Gastrocnemius medialis (tissue), 4 donors: ENCODE measurements around the gene ATG5.

ENCODE experiments used
- POLR2A ChIP-seq, 2 donors: fragments of 450-650 bp; IDR thresholded peaks; one replicate each; pipeline ENCODE4 v1.6.1; 2017; ENCODE audit warnings: antibody characterized with exemption in 2 of 2, mild to moderate bottlenecking in 2 of 2, moderate library complexity in 2 of 2
- TF ChIP-seq, protein P1 (sequence below), 5 experiments: fragments of 450-650 bp in 3 of 5; fragments of 200-600 bp in 2 of 5; sonication (generic) in 2 of 5; IDR thresholded peaks in 4 of 5; conservative IDR thresholded peaks in 1 of 5; 1 replicate in 4 of 5; 2 replicates in 1 of 5; pipeline ENCODE4 v1.5.1; 2016 to 2019; ENCODE audit warnings: antibody characterized with exemption in 5 of 5, mild to moderate bottlenecking in 3 of 5, moderate library complexity in 3 of 5

DNA sequence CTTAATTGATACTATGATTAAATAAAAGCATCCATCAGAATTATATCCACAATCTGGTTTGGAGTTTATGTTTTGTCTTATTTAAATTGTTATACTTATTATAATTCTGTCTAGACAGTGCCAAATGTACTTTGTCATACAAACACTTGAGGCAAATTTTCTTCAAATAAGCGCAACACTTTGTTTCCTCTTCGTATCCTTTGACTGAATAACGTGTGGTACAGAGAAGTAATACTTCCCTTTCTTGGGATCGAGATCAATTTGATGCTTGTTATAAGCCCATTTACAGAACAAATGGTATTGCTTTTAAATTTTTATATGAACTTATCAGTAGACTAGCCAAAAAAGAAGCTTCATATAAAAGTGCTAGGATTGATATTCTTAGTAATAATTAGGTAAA, 111.0 kb downstream of the ATG5 start:
- TF ChIP-seq, protein P1, sequence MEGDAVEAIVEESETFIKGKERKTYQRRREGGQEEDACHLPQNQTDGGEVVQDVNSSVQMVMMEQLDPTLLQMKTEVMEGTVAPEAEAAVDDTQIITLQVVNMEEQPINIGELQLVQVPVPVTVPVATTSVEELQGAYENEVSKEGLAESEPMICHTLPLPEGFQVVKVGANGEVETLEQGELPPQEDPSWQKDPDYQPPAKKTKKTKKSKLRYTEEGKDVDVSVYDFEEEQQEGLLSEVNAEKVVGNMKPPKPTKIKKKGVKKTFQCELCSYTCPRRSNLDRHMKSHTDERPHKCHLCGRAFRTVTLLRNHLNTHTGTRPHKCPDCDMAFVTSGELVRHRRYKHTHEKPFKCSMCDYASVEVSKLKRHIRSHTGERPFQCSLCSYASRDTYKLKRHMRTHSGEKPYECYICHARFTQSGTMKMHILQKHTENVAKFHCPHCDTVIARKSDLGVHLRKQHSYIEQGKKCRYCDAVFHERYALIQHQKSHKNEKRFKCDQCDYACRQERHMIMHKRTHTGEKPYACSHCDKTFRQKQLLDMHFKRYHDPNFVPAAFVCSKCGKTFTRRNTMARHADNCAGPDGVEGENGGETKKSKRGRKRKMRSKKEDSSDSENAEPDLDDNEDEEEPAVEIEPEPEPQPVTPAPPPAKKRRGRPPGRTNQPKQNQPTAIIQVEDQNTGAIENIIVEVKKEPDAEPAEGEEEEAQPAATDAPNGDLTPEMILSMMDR (IDR thresholded peaks at IDR 0.05 in 4 of 5, conservative IDR thresholded peaks at IDR 0.05 in 1 of 5), result no peak
- TF ChIP-seq POLR2A (IDR thresholded peaks at IDR 0.05), result no peak
